Fibroblast of villous mesenchyme (primary cell): ENCODE results near the gene PCSK5. TPM values are rescaled to one million over a fixed set of nuclear protein-coding genes. Genes with fewer than 3 reads are reported as not detected.
A peak's percentile ranks its signal among the peaks of the same experiment; 100 is the strongest.
"Not testable (repeated sequence)": the region's sequence is repeated elsewhere in the genome, so short reads cannot be mapped to it uniquely, and the experiment has no call there.

Source experiments
- DNase-seq: peaks from one replicate; pipeline ENCODE4 v3.0.0-alpha.2; 2010; ENCODE audit warnings: low read depth
- H3K4me3 ChIP-seq: 2 replicates; pipeline ENCODE4 v1.5.1; 2011; ENCODE audit warnings: low read depth, mild to moderate bottlenecking, low read length
- CTCF ChIP-seq: IDR thresholded peaks from 2 replicates; pipeline ENCODE4 v1.5.1; 2012; ENCODE audit warnings: low read depth, mild to moderate bottlenecking, low read length; ENCODE audit not compliant: insufficient read depth
- total RNA-seq: library from RNA; depleted of rRNA; stranded (reverse); fragments of >200 nt; gene quantifications from 2 replicates; pipeline ENCODE4 v1.2.3, GENCODE V29; 2012

Gene PCSK5
- total RNA-seq, 1 donor: 1.7 TPM

GRCh38 chr9:75894566-75894965 lies 4.1 kb downstream of the PCSK5 start:
- DNase-seq: no peak
- TF ChIP-seq CTCF: no peak
- H3K4me3 ChIP-seq: no peak overlapping the region

GRCh38 chr9:75895112-75895511 lies 4.6 kb downstream of the PCSK5 start:
- TF ChIP-seq CTCF: no peak
- DNase-seq: no peak
- no peak overlapping the region for H3K4me3 ChIP-seq

- DNase-seq: peak; percentile 14
- no peak overlapping the region for H3K4me3 ChIP-seq
- no peak for TF ChIP-seq CTCF
Measured at GRCh38 chr9:75896193-75896592, 5.7 kb downstream of the PCSK5 start.

GRCh38 chr9:75900893-75901524 lies 10.5 kb downstream of the PCSK5 start:
- H3K4me3 ChIP-seq, DNase-seq: not testable (repeated sequence)

- no peak for DNase-seq
- no peak overlapping the region for H3K4me3 ChIP-seq
- TF ChIP-seq CTCF: no peak
Measured at GRCh38 chr9:75903785-75904360, 13.4 kb downstream of the PCSK5 start.

- no peak overlapping the region for H3K4me3 ChIP-seq
- no peak for TF ChIP-seq CTCF
- no peak for DNase-seq
Measured at GRCh38 chr9:75904364-75904763, 13.9 kb downstream of the PCSK5 start.

GRCh38 chr9:75906531-75906930 lies 16.1 kb downstream of the PCSK5 start:
- DNase-seq: no peak

More at GRCh38 chr9:75906531-75906930, 16.1 kb downstream of the PCSK5 start:
- H3K4me3 ChIP-seq: no peak overlapping the region
- no peak for TF ChIP-seq CTCF
